NK-92 (cell line): ENCODE data around the gene CARD8.

Experiments used
- DNase-seq: peaks from one replicate; lab custom pipeline; 2025; ENCODE audit not compliant: unreplicated experiment; lab: John Stamatoyannopoulos, UW

Gene CARD8

GRCh38 chr19:48174445-48175030, 81.2 kb downstream of the CARD8 start:
- no peak for DNase-seq

GRCh38 chr19:48171710-48172109, 84.0 kb downstream of the CARD8 start:
- no peak for DNase-seq

- DNase-seq = no peak
These were observed 84.8 kb downstream of the CARD8 start for GRCh38 chr19:48170817-48171347.

GRCh38 chr19:48169939-48170803, 85.5 kb downstream of the CARD8 start, which contains the start of the genes LIG1 and ZSWIM9:
LIG1 (minus strand) TSS chr19:48170344; CDS start chr19:48165566, 4,778 bp downstream.
ZSWIM9 (plus strand) TSS chr19:48170680; CDS start chr19:48171803, 1,123 bp downstream.
- peak; percentile 44 for DNase-seq

GRCh38 chr19:48169578-48169938, 86.2 kb downstream of the CARD8 start:
- DNase-seq = no peak

- DNase-seq = no peak
These were observed 87.0 kb downstream of the CARD8 start for GRCh38 chr19:48168689-48169088.

- DNase-seq = no peak
These were observed 97.4 kb downstream of the CARD8 start for GRCh38 chr19:48158210-48158790.
